DMS153 (cell line): ENCODE results near the gene DHRS4.
"Not testable (repeated sequence)": the region's sequence is repeated elsewhere in the genome, so short reads cannot be mapped to it uniquely, and the experiment has no call there.

Experiments used
- DNase-seq: peaks from one replicate; lab custom pipeline; 2025; lab: John Stamatoyannopoulos, UW

The DHRS4 gene

GRCh38 chr14:23984891-23985602 lies 31.5 kb downstream of the DHRS4 start:
- no peak for DNase-seq

GRCh38 chr14:23988223-23988606 lies 34.6 kb downstream of the DHRS4 start:
- DNase-seq = not testable (repeated sequence)

DNA sequence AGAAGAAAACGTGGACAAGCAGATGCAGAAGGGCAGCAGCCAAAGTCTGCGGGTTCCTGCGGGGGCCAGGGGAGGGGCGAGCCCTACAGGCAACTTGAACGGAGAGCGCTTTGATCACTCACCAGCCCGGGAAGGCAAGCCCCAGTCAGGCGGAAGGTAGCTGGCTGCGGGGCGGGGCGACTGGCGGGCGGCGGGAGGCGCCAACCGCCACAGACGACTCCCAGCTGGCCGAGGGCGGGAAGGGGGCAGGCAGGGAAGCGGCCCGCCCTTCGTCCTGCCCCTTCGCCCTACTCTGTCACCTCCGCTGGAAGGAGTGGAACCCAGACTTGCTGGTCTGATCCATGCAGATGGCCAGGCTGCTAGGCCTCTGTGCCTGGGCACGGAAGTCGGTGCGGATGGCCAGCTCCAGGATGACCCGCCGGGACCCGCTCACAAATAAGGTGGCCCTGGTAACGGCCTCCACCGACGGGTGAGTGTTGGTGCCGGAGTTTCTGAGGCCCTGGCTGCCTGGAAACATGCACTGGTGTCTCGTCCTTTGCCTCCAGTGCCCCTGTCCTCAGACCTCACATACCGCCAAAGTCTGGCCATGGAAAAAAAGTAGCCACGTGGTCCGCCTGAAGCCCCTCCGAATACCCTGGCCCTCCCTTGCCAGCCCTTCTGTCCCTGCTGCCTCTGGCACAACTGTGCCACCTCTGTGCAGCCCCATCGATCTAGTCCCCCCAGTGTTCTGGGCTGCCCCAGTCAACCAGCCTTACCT lies 35.2 kb downstream of the DHRS4 start, which contains the start of gene DHRS4L2:
TSS of gene DHRS4L2 (plus strand) at position 323 of the 757 bp plus-strand sequence. CDS start at position 342, 19 bp downstream.
- DNase-seq = peak; percentile 71

DNA sequence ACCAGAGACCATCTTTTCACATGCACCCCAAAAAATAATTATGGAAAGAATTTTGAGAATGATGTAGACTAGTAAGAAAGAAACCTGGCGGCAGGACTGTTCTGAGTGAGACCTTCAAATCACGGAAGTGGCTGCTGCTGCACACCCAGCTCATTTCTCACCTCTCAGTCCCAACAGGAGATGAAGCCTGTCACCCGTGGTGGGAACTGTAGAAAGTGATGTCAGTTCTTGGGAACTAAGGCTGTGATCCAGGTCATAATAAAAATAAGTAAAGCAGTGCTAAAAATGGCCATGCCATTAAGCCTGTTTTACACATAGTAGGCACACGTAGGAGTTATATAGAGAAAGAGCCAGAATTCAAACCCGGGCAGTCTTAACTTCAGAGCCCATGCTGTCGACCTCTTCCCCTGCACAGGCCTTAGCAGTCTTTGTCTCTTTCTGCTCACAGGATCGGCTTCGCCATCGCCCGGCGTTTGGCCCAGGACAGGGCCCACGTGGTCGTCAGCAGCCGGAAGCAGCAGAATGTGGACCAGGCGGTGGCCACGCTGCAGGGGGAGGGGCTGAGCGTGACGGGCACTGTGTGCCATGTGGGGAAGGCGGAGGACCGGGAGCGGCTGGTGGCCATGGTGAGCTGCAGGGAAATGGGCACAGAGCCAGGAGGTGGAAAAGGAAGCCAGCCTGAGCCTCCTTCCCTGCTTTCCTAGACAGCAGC lies 36.3 kb downstream of the DHRS4 start:
- DNase-seq = peak; percentile 80

DNA sequence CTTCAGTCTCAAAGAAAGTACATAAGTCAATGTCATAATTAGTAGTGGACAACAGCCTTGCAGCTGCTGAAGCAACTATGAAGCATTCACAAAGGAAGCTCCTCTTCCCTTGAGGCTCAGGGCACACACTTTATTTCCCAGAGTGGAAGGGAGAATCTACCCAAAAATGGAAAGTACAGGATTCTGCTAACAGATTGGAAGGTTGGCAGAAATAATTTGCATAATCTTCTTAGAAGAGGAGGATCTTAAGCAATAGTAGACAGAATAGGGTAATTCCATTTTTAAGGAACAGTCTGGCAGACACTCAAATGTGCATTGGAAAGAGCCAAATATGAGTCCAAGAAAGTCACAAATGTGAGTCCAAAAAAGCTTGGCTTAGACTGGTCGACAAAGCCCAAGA lies 37.4 kb downstream of the DHRS4 start:
- not testable (repeated sequence) for DNase-seq

GRCh38 chr14:23993042-23993441 lies 39.5 kb downstream of the DHRS4 start:
- DNase-seq = not testable (repeated sequence)

DNA sequence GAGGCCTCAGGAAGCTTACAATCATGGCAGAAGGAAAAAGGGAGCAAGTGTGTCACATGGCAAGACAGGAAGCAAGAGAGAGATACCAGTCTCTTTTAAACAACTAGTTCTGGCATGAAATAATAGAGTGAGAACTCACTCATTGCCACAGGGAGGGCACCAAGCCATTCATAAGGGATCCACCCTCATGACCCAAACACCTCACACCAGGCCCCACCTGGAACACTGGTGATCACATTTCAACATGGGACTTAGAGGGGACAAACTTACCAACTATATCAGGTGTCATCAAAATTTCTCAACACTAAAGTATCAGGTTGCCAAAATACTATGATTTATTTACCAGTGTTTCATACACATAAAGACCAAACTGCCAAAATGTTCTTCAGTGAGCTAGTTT lies 42.4 kb downstream of the DHRS4 start:
- not testable (repeated sequence) for DNase-seq

DNA sequence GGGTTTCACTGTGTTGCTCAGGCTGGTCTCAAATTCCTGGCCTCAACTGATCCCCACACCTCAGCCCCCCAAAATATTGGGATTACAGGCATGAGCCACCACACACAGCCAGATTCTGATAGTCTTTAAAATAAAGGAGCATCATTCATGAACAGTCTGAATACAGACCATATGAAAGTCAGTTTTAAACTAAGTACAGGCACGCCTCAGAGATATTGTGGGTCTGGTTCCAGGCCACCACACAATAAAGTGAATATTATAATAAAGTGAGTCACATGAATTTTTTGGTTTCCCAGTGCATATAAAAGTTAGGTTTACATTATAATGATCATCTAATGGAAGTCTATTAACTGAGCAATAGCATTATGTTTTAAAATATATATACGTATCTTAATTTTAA lies 43.3 kb downstream of the DHRS4 start:
- not testable (repeated sequence) for DNase-seq

- DNase-seq = not testable (repeated sequence)
These were observed 46.1 kb downstream of the DHRS4 start for GRCh38 chr14:23999640-24000039.

GRCh38 chr14:24001078-24001477 lies 47.5 kb downstream of the DHRS4 start:
- not testable (repeated sequence) for DNase-seq

DNA sequence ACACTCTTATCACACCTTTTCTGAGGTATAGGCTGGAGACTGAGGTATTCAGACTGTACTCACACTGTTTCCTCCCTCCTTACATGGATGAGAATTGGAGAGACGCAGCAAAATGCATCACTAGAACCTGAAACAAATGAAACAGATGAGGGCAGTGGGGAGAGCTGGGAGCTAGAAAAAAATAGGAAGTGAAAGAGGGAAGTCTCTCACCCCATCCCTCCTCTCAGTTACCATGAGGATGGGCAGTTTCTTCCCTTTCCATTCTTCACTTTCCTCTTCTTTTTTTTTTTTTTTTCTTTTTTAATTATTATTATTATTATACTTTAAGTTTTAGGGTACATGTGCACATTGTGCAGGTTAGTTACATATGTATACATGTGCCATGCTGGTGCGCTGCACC lies 48.1 kb downstream of the DHRS4 start:
- not testable (repeated sequence) for DNase-seq

- DNase-seq = not testable (repeated sequence)
These were observed 52.9 kb downstream of the DHRS4 start for GRCh38 chr14:24006471-24006816.

GRCh38 chr14:24006817-24007652 lies 53.5 kb downstream of the DHRS4 start:
- DNase-seq = peak; percentile 11

- DNase-seq = no peak
These were observed 57.5 kb downstream of the DHRS4 start for GRCh38 chr14:24011051-24011450.

GRCh38 chr14:24012726-24013273 lies 59.2 kb downstream of the DHRS4 start:
- not testable (repeated sequence) for DNase-seq

DNA sequence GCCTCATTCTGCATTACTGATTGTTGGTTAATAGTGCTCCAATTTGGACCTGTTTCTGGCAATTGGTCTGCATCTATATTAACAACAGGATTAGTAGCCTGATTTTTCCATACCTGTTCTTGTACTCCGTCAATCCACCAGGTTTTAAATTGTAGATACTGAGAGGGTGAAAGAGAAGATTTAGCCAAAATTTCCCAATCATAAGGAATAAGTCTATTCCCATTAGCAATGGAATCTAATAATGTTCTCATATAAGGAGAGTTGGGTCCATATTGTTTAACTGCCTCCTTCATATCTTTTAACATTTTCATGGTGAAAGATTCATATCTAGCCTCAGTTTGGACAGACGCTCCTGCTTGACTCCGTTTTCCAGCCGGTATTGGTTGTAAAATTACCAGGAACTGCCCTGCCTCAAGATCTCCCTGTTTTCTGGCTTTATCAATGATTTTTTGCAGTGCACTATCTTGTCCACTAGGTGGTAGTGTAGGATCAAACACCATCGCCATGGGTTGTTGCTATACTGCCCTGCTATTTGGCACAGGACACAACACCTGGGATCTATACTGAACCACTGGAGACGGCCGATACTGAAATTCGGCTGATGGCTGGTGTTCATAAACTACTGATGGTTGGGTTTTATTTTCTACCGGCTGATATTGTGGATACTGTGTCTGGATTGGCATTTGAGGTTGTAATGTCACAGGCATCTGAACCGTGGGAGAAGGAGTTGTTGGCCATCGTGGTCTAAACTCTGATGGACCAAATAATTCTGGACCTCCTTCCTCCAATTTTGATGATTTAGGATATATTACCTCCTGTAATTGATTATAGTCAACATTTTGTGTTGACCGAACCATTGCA lies 60.3 kb downstream of the DHRS4 start:
- DNase-seq = peak; percentile 46

DNA sequence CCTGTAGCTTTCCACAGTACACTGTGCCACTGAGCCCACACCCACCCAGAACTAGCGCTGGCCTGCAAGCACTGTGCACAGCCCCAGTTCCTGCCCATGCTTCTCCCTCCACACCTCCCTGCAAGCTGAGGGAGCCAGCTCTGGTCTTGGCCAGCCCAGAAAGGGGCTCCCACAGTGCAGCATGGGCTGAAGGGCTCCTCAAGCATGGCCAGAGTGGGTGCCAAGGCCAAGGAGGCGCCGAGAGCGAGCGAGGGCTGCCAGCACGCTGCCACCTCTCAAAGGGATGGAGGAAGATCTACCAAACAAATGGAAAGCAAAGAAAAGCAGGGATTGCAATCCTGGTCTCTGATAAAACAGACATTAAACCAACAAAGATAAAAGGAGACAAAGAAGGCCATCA lies 62.2 kb downstream of the DHRS4 start:
- not testable (repeated sequence) for DNase-seq
